NCI-H2171 treated with DMSO at 0.1 percent for 48 hours (cell line): ENCODE results near the gene TAS1R2.

Experiments used
- DNase-seq: peaks from one replicate; lab custom pipeline; 2025; lab: John Stamatoyannopoulos, UW

The TAS1R2 gene

DNA sequence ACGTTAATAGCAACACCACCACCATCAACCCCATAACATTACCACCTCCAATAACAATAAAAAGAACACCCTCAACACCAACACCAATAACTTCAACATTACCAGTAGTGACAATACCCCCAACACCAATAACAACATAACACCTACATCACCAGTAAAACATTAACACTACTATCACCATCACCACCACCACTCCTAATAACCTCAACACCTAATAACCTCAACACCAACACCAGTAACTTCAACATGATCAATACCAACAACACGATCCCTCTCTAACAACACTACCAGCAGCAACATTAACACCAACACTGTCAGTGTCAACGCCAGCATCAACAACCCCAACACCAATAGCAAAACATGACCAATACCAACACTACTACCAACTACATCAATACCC is 57.2 kb downstream of the TAS1R2 start:
- no peak for DNase-seq

DNA sequence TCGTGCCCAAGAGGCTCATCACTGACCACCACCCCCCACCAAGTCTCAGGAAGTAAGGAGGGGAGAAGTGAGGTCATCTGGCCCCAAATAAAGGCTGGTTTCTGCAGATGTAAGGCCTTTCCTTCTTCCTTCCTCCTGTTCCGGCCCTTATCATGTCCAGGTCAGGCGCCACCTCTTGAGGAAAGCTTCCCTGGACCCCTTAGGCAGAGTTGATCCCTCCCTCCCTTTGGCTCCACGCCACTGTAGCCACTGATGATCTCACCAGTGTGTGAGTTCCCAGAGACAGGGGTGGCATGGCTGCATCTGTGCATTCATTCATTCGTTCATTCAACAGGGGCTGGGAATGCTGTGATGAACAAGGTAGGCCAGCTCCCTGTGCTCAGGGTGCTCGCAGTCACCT is 59.2 kb downstream of the TAS1R2 start:
- DNase-seq = no peak

DNA sequence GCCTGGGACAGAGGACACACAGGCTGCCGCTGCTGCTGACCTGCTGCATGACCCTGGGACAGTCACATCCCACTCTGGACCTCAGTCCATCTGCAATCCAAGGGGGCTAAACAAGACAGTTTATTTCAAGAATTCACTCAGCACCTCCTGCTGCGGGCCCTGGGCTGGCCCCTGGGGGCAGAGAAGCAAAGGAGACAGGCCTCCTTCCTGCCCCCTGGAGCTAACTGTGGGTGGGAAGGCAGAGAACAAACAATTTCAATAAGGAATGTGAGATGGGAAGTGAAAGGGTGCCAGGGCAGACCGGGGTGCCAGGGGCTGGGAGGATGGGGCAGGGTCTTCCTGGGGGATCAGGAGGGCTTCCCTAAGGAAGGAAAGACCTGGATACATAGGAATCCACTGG is 60.0 kb downstream of the TAS1R2 start:
- DNase-seq = no peak

DNA sequence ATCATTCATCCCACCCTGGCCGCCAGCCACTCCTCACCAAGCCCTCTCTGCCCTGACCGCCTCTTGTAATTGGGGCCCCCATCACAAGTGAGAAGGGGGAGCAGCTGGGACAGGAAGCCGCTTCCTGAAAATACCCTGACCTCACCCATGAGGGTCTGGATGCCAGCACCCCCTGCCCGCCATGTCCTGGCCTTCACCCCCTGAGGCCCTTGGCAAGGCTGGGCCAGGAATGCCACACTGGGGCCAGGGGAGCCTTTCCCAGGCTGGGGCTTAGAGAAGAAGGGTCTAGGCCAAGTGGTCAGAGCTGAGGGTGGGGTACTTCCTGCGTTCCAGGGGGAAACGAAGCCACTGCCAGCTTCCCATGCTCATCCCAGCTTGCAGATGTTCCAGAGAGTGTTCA is 60.5 kb downstream of the TAS1R2 start:
- DNase-seq = no peak

DNA sequence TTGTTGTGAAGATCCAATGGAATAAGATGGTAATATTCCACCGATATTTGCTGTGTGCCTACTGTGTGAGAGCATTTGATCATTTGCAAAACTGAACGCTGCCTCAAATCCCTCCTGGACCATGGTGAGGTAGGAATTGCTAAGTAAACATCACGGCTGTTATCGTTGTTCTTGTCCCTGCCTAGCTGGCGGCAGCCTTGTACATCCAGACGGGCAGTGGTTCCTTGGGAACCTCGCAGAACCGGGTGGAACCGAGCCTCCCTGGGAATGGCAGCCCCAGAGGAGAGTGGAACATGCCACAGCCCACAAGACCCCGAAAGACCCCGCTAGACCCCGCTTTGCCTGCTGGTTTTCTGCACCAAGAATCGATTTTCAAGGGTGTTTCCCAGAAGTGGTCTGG is 60.9 kb downstream of the TAS1R2 start:
- DNase-seq = no peak

DNA sequence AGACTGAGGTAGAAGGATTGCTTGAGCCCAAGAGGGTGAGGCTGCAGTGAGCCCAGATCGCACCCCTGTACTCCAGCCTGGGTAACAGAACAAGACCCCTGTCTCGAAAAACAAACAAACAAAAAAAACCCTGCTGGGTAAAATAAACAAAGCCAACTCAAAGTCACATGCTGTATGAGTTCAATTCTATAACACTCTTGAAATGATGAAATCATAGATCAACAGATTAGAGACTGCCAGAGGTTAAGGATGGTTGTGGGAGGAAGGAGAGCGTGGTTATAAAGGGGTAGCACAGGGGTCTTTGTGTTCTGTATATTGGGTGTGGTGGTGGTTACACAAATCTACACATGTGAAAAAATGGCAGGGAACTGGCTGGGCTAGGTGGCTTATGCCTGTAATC is 62.5 kb downstream of the TAS1R2 start:
- DNase-seq = no peak

DNA sequence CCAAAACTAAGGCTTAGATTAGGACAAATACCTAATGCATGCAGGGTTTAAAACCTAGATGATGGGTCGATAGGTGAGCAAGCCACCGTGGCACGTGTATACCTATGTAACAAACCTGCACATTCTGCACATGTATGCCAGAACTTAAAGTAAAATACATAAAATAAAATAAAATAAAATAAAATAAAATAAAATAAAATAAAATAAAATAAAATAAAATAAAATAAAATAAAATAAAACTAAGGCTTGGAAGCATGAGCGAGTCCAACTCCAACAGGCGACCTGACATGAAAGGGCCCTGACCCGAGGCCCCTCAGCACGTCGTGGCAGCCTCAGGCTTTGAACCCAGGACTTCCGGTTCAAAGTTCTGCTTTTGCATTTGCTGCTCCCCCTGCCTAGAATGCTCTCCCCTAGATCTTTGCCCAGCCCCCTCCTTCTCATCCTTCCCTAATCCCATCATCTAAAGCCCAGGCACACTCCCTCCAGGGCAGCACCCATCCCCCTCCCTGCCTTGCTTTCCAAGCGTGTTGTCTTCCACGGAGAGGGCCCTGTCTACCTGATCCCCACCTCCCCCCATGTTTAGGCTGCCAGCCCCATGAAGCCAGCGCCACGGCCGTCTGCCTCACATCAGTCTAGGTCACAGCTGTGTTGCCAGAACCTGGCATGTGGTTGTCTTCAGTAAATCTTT is 64.3 kb downstream of the TAS1R2 start:
- DNase-seq = no peak

DNA sequence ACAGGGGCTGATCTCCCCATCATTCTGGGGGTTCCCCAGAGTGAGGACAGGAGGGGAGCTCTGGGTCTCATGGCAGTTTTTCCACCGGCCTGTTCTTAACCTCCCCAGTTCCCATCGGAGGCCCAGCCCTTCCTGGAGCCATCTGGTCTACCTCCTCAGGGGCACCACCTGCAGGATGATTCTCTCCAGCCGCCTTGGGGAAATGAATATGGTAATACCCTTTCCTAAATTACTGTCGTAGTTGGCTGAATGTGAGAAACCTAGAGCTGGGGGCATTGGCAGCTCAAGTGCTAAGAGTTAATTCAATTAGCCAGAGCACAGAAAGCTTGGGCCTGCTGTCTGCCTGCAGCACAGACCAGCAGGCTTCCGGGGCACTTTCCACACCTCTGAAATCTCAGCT is 64.9 kb downstream of the TAS1R2 start:
- DNase-seq = peak; percentile 3

DNA sequence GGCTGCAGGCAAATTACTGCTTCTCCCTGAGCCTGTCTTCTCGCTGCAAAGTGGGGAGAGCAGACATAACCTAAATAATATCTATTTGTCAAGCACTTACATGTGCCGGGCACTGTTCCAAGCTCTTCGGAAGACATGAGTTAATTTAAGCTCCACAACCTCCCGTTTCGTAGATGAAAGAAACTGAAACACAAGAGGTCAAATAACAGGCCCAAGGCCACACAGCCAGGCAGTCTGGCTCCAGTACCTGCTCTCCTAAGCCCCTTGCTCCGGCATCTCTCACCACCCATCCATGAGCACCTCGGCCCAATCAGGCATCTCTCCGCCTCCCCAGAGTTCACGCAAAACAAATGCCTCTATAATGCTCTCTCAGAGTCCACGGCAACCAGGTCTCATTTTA is 65.4 kb downstream of the TAS1R2 start:
- no peak for DNase-seq

DNA sequence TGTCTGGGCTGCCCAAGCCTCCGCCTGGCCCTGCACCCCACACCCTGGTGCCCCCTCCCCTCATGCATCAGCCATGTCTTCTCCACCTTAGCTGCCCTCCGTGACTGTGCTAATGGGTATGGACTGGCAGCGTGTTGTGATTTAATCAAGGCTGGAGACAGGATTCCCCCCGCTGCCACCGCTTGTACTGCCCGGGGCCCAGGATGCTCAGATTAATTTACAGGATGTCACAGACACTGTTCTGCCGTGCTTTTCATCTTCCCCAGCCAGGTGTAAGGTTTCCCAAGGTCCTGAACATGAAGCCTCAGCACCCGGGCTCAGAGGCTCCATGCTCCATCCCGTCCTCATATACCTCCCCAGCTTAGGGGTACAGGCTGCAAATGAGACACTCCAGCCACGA is 66.3 kb downstream of the TAS1R2 start:
- no peak for DNase-seq

DNA sequence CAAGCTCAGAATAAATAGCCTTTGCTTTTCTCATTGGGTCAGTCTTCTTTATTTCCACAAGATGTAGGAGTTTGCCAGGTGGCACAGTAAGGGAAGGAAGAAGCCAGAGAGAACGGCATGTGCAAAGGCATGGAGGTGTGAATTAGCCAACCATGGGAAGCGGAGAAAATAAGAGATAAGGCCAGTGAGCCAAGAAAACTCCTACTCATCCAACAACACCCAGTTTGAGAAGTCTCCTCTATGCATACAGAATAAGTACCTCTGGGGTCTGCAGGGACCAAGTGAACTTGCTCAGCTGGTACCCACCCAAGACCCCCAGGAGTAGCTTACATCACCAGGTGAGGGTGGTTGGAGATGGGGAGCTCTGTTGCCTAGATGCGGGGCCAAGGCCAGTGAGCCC is 66.7 kb downstream of the TAS1R2 start:
- DNase-seq = no peak
